Stimulated activated CD4-positive, alpha-beta T cell treated with anti-CD3 and anti-CD28 coated beads, Interleukin-4, amount 100 ng/mL, for 48 hours (primary cell): Measurements from ENCODE around the gene MLPH.

Experiments
- DNase-seq, 2 donors: peaks; one replicate each; pipeline ENCODE4 v3.0.0-alpha.2; 2020; ENCODE audit warnings: low read depth in 2 of 2

Gene MLPH

GRCh38 chr2:237568121-237568660, 81.1 kb downstream of the MLPH start:
- no peak for DNase-seq

DNA sequence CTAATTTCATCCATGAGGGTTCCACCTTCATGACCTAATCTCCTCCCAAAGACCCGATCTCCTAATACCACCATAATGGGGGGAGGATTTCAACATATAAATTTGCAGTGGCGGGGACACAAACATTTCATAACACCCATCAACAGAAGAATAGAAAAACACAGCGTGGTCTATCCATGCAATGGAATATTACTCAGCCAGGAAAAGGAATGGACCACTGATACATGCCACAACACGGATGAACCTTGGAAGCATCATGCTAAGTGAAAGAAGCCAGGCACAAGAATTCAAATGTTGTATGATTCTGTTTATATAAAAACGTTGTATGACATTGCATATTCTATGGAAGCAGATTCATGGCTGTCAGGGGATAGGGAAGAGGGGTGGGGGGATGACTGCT, 82.0 kb downstream of the MLPH start:
- no peak for DNase-seq

GRCh38 chr2:237569896-237570295, 82.8 kb downstream of the MLPH start:
- no peak for DNase-seq

DNA sequence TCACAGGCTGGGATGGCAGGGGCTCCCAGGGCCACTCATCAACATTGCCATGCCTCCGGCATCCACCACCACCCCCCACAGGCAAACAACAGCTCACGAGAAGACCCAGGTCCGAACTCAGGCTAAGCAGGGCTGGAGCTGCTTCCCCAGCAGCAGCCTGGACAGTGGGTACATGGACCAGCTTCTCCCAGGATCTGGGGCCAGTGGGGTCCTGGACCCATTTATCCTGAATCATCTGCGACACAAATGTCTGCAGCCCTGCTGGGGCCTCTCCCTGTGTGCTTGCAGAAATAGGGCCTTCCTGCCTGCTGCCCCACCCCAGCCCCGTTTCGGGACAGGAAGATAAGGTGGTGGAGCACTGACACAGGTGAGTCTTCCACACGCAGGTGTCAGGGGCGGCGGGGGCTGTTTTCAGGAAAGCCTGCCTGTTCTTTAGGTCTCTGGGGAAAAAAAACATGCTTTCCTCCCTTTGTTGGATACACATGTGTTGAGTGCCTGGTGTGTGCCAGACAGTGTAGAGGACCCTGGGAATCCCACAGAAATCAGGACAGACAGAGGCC, 83.8 kb downstream of the MLPH start:
- no peak for DNase-seq

DNA sequence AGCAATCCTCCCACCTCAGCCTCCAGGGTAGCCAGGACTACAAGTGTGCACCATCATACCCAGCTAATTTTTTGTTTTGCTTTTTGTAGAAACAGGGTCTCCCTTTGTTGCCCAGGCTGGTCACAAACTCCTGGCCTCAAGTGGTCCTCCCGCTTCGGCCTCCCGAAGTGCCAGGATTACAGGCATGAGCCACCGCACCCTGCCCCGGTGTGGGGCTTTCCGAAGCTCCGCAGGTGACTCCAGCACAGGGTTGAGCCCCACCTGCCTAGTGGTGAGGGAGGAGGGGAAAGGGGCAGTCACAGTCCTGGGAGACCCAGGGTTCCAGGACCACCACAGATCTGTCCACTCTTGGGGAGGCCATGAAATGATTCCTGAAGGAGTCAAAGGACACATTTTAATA, 84.5 kb downstream of the MLPH start:
- no peak for DNase-seq

DNA sequence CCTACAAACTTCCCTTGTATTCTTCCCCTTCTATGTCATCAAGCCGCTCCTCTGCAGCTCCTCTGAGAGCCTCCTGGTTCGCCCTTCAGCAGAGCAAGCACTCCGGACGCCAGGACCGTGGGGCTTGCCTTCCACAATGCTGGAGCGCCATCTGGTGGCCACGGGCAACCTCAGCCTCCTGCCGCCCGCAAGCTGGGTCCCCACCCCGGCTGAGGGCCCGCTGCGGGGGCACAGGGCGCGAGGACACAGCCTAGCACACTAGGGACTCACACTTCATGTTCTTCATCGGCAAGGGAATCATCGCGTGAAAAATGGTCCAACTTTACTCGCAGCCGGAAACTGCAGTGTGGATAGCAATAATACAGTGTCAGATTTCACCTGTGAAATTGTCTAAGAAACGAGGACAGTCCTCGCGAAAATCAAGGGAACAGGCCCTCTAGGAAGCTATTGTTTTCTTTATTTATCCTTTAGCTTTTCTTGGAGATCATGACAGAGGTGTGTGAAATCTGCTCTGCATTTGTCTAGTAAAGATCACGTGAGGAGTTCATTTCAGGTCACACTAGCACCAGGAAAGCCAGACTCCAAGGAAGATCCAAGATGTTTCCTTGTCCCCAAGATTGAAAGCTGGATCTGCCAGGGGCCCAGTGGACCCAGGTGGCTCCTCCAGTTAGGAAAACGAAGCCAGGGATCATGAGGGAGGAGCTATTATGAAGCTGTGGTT, 85.1 kb downstream of the MLPH start:
- DNase-seq = peak; percentile 86 to 96

DNA sequence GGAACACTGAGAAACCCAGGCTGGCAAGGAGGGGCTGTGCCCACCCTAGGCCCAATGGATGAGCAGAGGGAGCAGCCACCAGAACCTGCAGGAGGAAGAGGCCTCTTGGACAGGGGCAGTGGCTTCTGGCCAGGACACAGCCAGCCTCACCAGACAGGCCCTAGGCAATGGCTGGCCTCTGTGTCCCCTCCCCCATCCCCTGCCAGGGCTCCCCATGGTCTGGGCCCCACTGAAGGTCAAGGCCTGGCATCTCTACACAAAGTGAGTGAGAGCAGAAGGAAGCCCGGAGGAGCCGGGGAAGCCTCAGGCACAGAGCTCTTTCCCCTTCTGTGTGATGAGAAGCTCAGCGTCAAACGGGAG, 85.7 kb downstream of the MLPH start:
- DNase-seq = no peak

DNA sequence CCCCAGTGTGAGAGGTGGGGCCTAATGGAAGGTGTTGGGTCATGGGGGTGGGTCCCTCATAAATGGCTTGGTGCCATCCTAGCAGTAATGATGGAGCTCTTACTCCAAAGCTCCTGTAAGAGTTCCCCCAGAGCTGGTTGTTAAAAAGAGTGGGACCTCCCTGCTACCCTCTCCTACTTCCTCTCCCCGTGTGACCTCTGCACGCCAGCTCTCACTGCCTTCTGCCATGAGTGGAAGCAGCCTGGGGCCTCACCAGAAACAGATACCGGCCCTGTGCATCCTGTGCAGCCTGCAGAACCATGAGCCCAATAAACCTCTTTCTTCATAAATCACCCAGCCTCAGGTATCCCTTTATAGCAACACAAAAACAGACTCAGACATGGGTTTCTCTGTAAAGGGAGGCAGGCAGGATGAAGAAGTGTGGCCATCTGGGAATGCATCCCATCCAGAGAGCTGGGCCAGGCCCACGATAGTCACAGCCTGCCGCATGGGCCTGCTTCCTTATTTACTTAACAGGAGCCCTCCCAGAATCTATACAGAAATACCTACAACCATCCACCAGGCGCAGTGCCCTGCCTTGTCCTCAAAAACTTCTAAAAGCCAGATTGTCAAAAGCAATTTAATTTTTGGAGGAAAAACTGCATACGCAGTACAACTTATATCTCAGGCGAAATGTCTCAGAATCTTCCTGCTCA, 86.8 kb downstream of the MLPH start:
- no peak for DNase-seq

DNA sequence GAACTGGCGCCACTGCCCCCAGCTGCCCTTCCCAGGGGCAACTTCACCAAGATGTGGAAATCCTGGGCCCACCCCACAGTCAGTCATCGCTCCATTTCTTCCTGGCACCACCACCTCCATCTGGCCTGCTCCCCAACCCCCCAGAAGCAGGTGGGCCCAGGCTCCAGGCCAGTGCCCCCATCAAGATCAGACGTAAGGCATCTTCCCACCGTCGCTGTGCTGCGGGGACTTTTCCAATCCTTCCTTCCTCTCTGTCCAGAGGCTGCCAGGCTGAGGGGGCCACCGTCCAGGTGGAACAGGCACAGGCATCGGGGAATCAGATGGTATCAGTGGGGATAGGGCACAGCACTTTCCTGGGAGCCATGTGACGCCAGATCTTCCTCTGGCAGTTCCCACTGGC, 87.4 kb downstream of the MLPH start:
- no peak for DNase-seq

DNA sequence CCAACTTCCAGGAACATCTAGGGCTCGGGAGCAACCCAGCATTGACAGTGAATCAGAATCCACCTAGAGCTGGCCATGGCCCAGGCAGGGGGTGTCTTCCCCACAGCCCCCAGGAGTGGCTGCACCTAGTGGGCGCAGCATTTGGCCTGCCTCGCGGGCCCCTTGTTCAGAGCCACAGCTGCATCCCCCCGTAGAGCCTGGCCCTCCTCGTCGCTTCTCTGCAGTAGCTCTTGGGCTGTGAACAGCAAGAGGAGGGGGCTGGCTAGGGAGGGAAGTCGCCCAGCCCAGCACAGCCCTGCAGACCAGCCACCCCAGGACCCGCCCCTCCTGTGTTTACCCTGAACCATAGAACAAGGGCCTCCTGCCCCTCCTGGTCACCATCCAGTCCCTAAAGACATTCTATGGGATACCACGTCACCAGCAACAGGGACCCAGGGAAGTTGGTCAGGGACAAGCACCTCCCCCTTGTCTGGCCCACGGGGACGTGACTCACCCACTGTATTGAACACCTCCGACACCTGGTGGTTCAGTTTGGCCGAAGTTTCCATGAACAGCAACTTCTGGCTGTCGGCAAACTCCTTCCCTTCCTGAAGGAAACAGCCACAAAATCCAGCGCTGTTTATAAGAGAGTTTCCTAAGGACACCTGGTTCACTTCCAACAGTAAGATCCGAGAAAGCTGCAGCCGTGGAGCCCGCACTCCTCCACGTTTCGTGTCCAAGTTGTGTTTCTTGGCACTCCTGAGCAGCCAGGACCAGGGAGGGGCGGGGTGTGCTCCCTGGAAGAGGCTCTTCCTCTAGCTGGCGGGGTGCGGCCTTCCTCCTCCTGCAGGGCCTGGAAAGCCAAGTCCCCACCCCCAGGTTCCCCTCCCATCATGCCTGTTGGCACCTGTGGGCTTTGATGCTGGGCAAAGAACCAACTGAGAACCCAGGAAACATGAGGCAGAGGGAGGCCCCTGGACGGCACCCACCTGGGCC, 88.1 kb downstream of the MLPH start:
- DNase-seq = no peak

DNA sequence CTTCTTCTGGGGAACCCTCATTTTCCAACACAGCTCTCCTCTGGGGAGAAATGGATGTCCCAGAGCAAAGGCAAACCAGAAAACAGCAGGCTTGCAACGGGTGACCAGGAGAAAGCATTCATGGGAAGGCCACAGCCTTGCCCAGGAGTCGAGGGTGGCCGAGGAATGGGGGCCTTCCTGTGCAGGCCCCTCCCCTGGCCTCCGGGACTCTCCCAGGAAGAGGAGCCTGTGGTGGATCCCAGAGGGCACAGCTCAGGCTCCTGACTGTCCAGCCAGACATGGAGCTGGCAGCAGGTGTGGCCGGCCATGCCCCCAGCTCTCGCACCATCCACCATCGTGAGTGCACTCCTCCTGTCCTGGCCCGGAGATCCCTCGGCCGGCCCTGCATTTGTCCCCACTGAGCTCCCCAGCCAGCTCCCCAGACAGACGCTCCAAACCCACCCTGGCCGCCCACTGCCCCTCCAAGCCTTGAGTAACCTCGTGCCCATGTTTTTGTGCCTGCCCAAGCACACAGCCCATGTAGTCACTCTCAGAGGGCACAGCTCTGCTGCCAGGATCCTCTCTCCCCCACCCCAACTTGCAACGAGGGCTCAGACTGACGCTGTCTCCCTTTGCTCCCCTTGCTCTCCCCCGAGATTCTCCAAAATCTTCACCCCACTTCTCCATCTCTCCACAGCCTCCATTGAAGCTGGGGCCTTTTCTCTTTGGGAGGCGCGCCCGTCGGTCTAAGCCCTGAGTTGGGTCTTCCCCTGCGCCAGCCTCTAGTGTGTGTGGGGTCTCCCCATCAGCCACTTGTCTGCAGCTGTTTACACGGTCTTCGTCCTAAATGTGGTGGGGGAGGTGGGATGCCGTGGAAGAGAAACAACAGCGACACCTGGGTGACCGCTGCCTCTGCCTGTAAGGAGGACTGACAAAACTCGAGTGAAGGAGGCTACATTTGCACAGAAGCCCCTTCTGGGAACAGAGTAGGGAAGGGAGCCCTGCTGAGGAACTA, 89.1 kb downstream of the MLPH start:
- no peak for DNase-seq

GRCh38 chr2:237576974-237577373, 89.9 kb downstream of the MLPH start:
- no peak for DNase-seq

GRCh38 chr2:237577458-237577857, 90.4 kb downstream of the MLPH start:
- DNase-seq = no peak

- no peak for DNase-seq
Measured at GRCh38 chr2:237577956-237578870, 91.2 kb downstream of the MLPH start.

GRCh38 chr2:237581326-237581725, 94.3 kb downstream of the MLPH start:
- DNase-seq = no peak

- DNase-seq = peak in 1 of 2 donors; percentile 23
Measured at GRCh38 chr2:237581751-237582746, 95.0 kb downstream of the MLPH start.

GRCh38 chr2:237583385-237584295, 96.6 kb downstream of the MLPH start:
- no peak for DNase-seq
